ENCODE data around the gene SCAPER.

The SCAPER gene

GRCh38 chr15:76345880-76346668, 559.1 kb downstream of the SCAPER start:
- no peak for TF ChIP-seq CTCF (IDR thresholded peaks at IDR 0.05)
- peak overlapping the region; percentile 56 for H3K4me3 Mint-ChIP-seq
- peaks cover 97% of the 10 kb centered on the region for H3K27me3 Mint-ChIP-seq (ENCODE audit: low read depth, poor library complexity)
- H3K27ac Mint-ChIP-seq = no peak overlapping the region
- DNase-seq = no peak
- H3K4me1 Mint-ChIP-seq = peaks cover 29% of the 10 kb centered on the region
- no peaks in the 10 kb centered on the region for H3K36me3 Mint-ChIP-seq (ENCODE audit: low read depth)
- no peaks in the 10 kb centered on the region for H3K9me3 Mint-ChIP-seq

- Mint-ChIP-seq H3K4me1 (peaks cover 34% of the 10 kb centered on the region), H3K9me3 (no peaks in the 10 kb centered on the region), H3K4me3 (peak overlapping the region; percentile 56), H3K27me3 (ENCODE audit: low read depth, poor library complexity) (peaks cover 97% of the 10 kb centered on the region), H3K27ac (no peak overlapping the region), H3K36me3 (ENCODE audit: low read depth) (no peaks in the 10 kb centered on the region)
- no peak for TF ChIP-seq CTCF (IDR thresholded peaks at IDR 0.05)
- DNase-seq = no peak
Observed at GRCh38 chr15:76345583-76345879, 559.6 kb downstream of the SCAPER start.

GRCh38 chr15:76344893-76345582, 560.1 kb downstream of the SCAPER start:
- no peaks in the 10 kb centered on the region for H3K36me3 Mint-ChIP-seq (ENCODE audit: low read depth)
- no peak for DNase-seq
- H3K4me3 Mint-ChIP-seq = peak overlapping the region; percentile 56
- H3K27ac Mint-ChIP-seq = no peak overlapping the region
- no peak for TF ChIP-seq CTCF (IDR thresholded peaks at IDR 0.05)
- H3K4me1 Mint-ChIP-seq = peaks cover 38% of the 10 kb centered on the region
- no peaks in the 10 kb centered on the region for H3K9me3 Mint-ChIP-seq
- peaks cover 97% of the 10 kb centered on the region for H3K27me3 Mint-ChIP-seq (ENCODE audit: low read depth, poor library complexity)

GRCh38 chr15:76343313-76343996, 561.7 kb downstream of the SCAPER start:
- Mint-ChIP-seq H3K36me3 (ENCODE audit: low read depth) (no peaks in the 10 kb centered on the region), H3K9me3 (no peaks in the 10 kb centered on the region), H3K27me3 (ENCODE audit: low read depth, poor library complexity) (peaks cover 97% of the 10 kb centered on the region), H3K4me3 (no peak overlapping the region), H3K27ac (no peak overlapping the region), H3K4me1 (peaks cover 48% of the 10 kb centered on the region)
- no peak for TF ChIP-seq CTCF (IDR thresholded peaks at IDR 0.05)
- DNase-seq = no peak

- no peaks in the 10 kb centered on the region for H3K9me3 Mint-ChIP-seq
- peak overlapping the region; percentile 46 for H3K4me3 Mint-ChIP-seq
- H3K36me3 Mint-ChIP-seq (ENCODE audit: low read depth) = no peaks in the 10 kb centered on the region
- no peak overlapping the region for H3K27ac Mint-ChIP-seq
- peaks cover 97% of the 10 kb centered on the region for H3K27me3 Mint-ChIP-seq (ENCODE audit: low read depth, poor library complexity)
- H3K4me1 Mint-ChIP-seq = peaks cover 47% of the 10 kb centered on the region
- no peak for TF ChIP-seq CTCF (IDR thresholded peaks at IDR 0.05)
- peak; percentile 52 for DNase-seq
Observed at GRCh38 chr15:76342382-76343201, 562.5 kb downstream of the SCAPER start.
